ENCODE results near the gene NDUFC1. TPM values are rescaled to one million over a fixed set of nuclear protein-coding genes. Genes with fewer than 3 reads are reported as not detected.

Gene NDUFC1
- total and polyA plus RNA-seq, 2 donors (not counting 3 experiments of a cell fraction or from before 2014, with no cell fraction given) = 65.2 to 78.1 TPM

GRCh38 chr4:139241086-139241783 lies 61.0 kb downstream of the NDUFC1 start:
- Histone ChIP-seq H3K4me2 (ENCODE audit: insufficient read depth, low read length) (no peak overlapping the region), H3K4me1 (ENCODE audit: control insufficient read depth, extremely low read depth, insufficient read depth, low read length) (peaks cover 6% of the 10 kb centered on the region), H3K79me2 (ENCODE audit: control insufficient read depth, insufficient read depth, low read length) (no peaks in the 10 kb centered on the region), H3K9me3 (replicated peaks; ENCODE audit: control insufficient read depth, insufficient read depth, low read length) (no peaks in the 10 kb centered on the region), H3K9me1 (replicated peaks; ENCODE audit: control insufficient read depth, extremely low read depth, insufficient read depth, low read length) (no peaks in the 10 kb centered on the region), H3K36me3 (ENCODE audit: control insufficient read depth in 2 of 2, extremely low read depth in 1 of 2, insufficient read depth in 2 of 2, low read length in 2 of 2) (no peaks in the 10 kb centered on the region), H3K27me3 (ENCODE audit: control insufficient read depth in 2 of 2, insufficient read depth in 2 of 2, low read length in 2 of 2) (no peaks in the 10 kb centered on the region), H2AFZ (ENCODE audit: low read depth, low read length) (no peak overlapping the region), H3K9ac (replicated peaks; ENCODE audit: extremely low read depth, insufficient read depth, low read length) (no peak overlapping the region), H4K20me1 (replicated peaks; ENCODE audit: control insufficient read depth, extremely low read depth, insufficient read depth, low read length) (no peaks in the 10 kb centered on the region), H3K27ac (ENCODE audit: insufficient read depth, low read depth, low read length) (no peak overlapping the region), H3K4me3 (replicated peaks in 1 of 3; ENCODE audit: insufficient read depth in 1 of 3, low read depth in 1 of 3, low read length in 3 of 3) (no peak overlapping the region)
- ChIA-PET POLR2A (no interaction called here), CTCF (no interaction called here)
- dilution Hi-C loops (cut with MboI; ENCODE audit: extremely low pct_ligation_motif_present, low sequenced_read_pairs) (no loop called here), intact Hi-C loops (cut with micrococcal nuclease) (no loop called here)
- FAIRE-seq (no peak), DNase-seq (ENCODE audit: low read depth, low spot score) (no peak)
- BruUV-seq (replicated peaks) = no TSS peak
- no peak for TF ChIP-seq JUN (IDR thresholded peaks at IDR 0.05; ENCODE audit: borderline replicate concordance, insufficient read depth, insufficient read length, low read depth)
- no peak for TF ChIP-seq POLR2A (IDR thresholded peaks at IDR 0.05; ENCODE audit: low read depth, low read length)
- TF ChIP-seq MAX (IDR thresholded peaks at IDR 0.05; ENCODE audit: insufficient read depth, insufficient read length) = no peak
- no peak for TF ChIP-seq MYC (IDR thresholded peaks at IDR 0.05; ENCODE audit: low read depth, low read length)
- TF ChIP-seq CTCF (IDR thresholded peaks at IDR 0.05; ENCODE audit: extremely low read depth in 1 of 2, insufficient read depth in 1 of 2, low read depth in 1 of 2, low read length in 2 of 2) = no peak
- no peak for TF ChIP-seq GATA2 (IDR thresholded peaks at IDR 0.05; ENCODE audit: insufficient read depth, insufficient read length, low read depth, low read length)
- TF ChIP-seq EZH2 (IDR thresholded peaks at IDR 0.05; ENCODE audit: borderline replicate concordance, low read depth, low read length, severe bottlenecking) = no peak
- no peak for TF ChIP-seq FOS (IDR thresholded peaks at IDR 0.05; ENCODE audit: borderline replicate concordance, insufficient read depth, low read length)
- TF ChIP-seq POLR2AphosphoS5 (IDR thresholded peaks at IDR 0.05; ENCODE audit: insufficient read depth, low read depth, low read length) = no peak

Small RNA genes within 50 kb of the gene (small RNA-seq; reads per million reads assigned to genes)
- not detected for gene RNU6-1074P (ENCODE audit: insufficient read depth, insufficient read length, low read depth, low replicate concordance)
- gene RNU6-1214P (ENCODE audit: insufficient read depth, insufficient read length, low read depth, low replicate concordance) = not detected

Other genes with a start within 250 kb of the NDUFC1 start
- gene ELF2, start 125.3 kb downstream of the NDUFC1 start, total RNA-seq = 35.1 and 36.1 TPM in 2 replicates
- gene ELF2, start 125.3 kb downstream of the NDUFC1 start, polyA plus RNA-seq = 15.1 and 16.4 TPM in 2 replicates
- gene MGARP, start 22.3 kb downstream of the NDUFC1 start, total RNA-seq = 16.2 and 25.9 TPM in 2 replicates
- 22.6 and 26.6 TPM in 2 replicates for gene MGARP, start 22.3 kb downstream of the NDUFC1 start, polyA plus RNA-seq
- 57.0 and 67.9 TPM in 2 replicates for gene NAA15, start 972 bp downstream of the NDUFC1 start, total RNA-seq
- 3.2 and 4.5 TPM in 2 replicates for gene NAA15, start 972 bp downstream of the NDUFC1 start, polyA plus RNA-seq
- gene RAB33B, start 151.6 kb upstream of the NDUFC1 start, total RNA-seq = 12.3 and 14.7 TPM in 2 replicates
- gene RAB33B, start 151.6 kb upstream of the NDUFC1 start, polyA plus RNA-seq = 6.7 and 7.8 TPM in 2 replicates